SU-DHL-6 (cell line): ENCODE results near the gene CFAP45.
"Not testable (repeated sequence)": the region's sequence is repeated elsewhere in the genome, so short reads cannot be mapped to it uniquely, and the experiment has no call there.

Source experiments
- EZH2phosphoT487 ChIP-seq: fragments of 200-600 bp; sonication (generic), shearing (Covaris generic); conservative IDR thresholded peaks from 2 replicates; pipeline ENCODE4 v1.6.1; 2018; ENCODE audit warnings: mild to moderate bottlenecking, antibody characterized with exemption, low read length, moderate library complexity, mixed read lengths
- TF ChIP-seq, protein P1 (sequence below): fragments of 200-600 bp; sonication (generic); IDR thresholded peaks from one replicate; pipeline ENCODE4 v1.5.1; 2017; ENCODE audit warnings: antibody characterized with exemption, mild to moderate bottlenecking, low read length, moderate library complexity; ENCODE audit not compliant: insufficient read depth, poor library complexity, severe bottlenecking

- TF ChIP-seq, protein P1, sequence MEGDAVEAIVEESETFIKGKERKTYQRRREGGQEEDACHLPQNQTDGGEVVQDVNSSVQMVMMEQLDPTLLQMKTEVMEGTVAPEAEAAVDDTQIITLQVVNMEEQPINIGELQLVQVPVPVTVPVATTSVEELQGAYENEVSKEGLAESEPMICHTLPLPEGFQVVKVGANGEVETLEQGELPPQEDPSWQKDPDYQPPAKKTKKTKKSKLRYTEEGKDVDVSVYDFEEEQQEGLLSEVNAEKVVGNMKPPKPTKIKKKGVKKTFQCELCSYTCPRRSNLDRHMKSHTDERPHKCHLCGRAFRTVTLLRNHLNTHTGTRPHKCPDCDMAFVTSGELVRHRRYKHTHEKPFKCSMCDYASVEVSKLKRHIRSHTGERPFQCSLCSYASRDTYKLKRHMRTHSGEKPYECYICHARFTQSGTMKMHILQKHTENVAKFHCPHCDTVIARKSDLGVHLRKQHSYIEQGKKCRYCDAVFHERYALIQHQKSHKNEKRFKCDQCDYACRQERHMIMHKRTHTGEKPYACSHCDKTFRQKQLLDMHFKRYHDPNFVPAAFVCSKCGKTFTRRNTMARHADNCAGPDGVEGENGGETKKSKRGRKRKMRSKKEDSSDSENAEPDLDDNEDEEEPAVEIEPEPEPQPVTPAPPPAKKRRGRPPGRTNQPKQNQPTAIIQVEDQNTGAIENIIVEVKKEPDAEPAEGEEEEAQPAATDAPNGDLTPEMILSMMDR, result not testable (repeated sequence)
- not testable (repeated sequence) for TF ChIP-seq EZH2phosphoT487
These were observed 4.1 kb upstream of the CFAP45 start for GRCh38 chr1:159904036-159904435.
